ENCODE results near the gene KLHDC9.

The KLHDC9 gene

GRCh38 chr1:161089938-161090337 is 8.2 kb upstream of the KLHDC9 start:
- H3K27ac ChIP-seq: 0 out of 2 replicates have a peak overlapping the region, but pooled peaks have one; percentile 29
- no peak for TF ChIP-seq CTCF (IDR thresholded peaks at IDR 0.05)
- TF ChIP-seq ZFX (IDR thresholded peaks at IDR 0.05; ENCODE audit: borderline replicate concordance): no peak

GRCh38 chr1:161090617-161091016 is 7.5 kb upstream of the KLHDC9 start:
- TF ChIP-seq CTCF (IDR thresholded peaks at IDR 0.05) (no peak), ZFX (IDR thresholded peaks at IDR 0.05; ENCODE audit: borderline replicate concordance) (no peak)
- no peak overlapping the region for H3K27ac ChIP-seq

GRCh38 chr1:161091093-161091492 is 7.1 kb upstream of the KLHDC9 start:
- no peak for TF ChIP-seq ZFX (IDR thresholded peaks at IDR 0.05; ENCODE audit: borderline replicate concordance)
- no peak overlapping the region for H3K27ac ChIP-seq

- no peak for TF ChIP-seq ZFX (IDR thresholded peaks at IDR 0.05; ENCODE audit: borderline replicate concordance)
- TF ChIP-seq CTCF (IDR thresholded peaks at IDR 0.05): no peak
- H3K27ac ChIP-seq: no peak overlapping the region
These were observed 6.2 kb upstream of the KLHDC9 start for GRCh38 chr1:161091796-161092507.

- H3K27ac ChIP-seq: no peak overlapping the region
- TF ChIP-seq CTCF (IDR thresholded peaks at IDR 0.05) (no peak), ZFX (IDR thresholded peaks at IDR 0.05; ENCODE audit: borderline replicate concordance) (no peak)
These were observed 5.5 kb upstream of the KLHDC9 start for GRCh38 chr1:161092621-161093028.

- H3K27ac ChIP-seq: no peak overlapping the region
- TF ChIP-seq ZFX (IDR thresholded peaks at IDR 0.05; ENCODE audit: borderline replicate concordance) (no peak), CTCF (IDR thresholded peaks at IDR 0.05) (no peak)
These were observed 3.7 kb upstream of the KLHDC9 start for GRCh38 chr1:161094481-161094880.

- TF ChIP-seq CTCF (IDR thresholded peaks at IDR 0.05): no peak
- no peak for TF ChIP-seq ZFX (IDR thresholded peaks at IDR 0.05; ENCODE audit: borderline replicate concordance)
- H3K27ac ChIP-seq: no peak overlapping the region
These were observed 2.9 kb upstream of the KLHDC9 start for GRCh38 chr1:161095230-161095629.

- no peak for TF ChIP-seq CTCF (IDR thresholded peaks at IDR 0.05)
- no peak for TF ChIP-seq ZFX (IDR thresholded peaks at IDR 0.05; ENCODE audit: borderline replicate concordance)
- H3K27ac ChIP-seq: no peak overlapping the region
These were observed 2.1 kb upstream of the KLHDC9 start for GRCh38 chr1:161096015-161096414.
